Nephron (organoid): Measurements from ENCODE around the gene ATG14.

Source experiments
- H3K27ac Mint-ChIP-seq, 3 experiments: 2 replicates each; pipeline ENCODE4 v1.8.0; 2020; ENCODE audit warnings: mixed read lengths in 3 of 3, mild to moderate bottlenecking in 2 of 3, moderate library complexity in 1 of 3
- H3K27me3 Mint-ChIP-seq: 2 replicates; pipeline ENCODE4 v1.8.0; 2021; ENCODE audit warnings: low read depth, mild to moderate bottlenecking, moderate library complexity, mixed read lengths
- H3K36me3 Mint-ChIP-seq: 2 replicates; pipeline ENCODE4 v1.8.0; 2020; ENCODE audit warnings: low read depth, mixed read lengths
- H3K4me1 Mint-ChIP-seq: 2 replicates; pipeline ENCODE4 v1.8.0; 2020; ENCODE audit warnings: mixed read lengths
- H3K4me3 Mint-ChIP-seq, 3 experiments: 2 replicates each; pipeline ENCODE4 v1.8.0; 2020; ENCODE audit warnings: mild to moderate bottlenecking in 3 of 3, mixed read lengths in 3 of 3, moderate library complexity in 2 of 3
- H3K9me3 Mint-ChIP-seq: 2 replicates; pipeline ENCODE4 v1.8.0; 2020; ENCODE audit warnings: mixed read lengths
- TF ChIP-seq, protein P1 (sequence below), 3 experiments: fragments of 200-600 bp; sonication (generic); IDR thresholded peaks; one replicate each; pipeline ENCODE4 v1.5.0; 2021; ENCODE audit warnings: antibody characterized with exemption in 3 of 3; ENCODE audit not compliant: unreplicated experiment in 3 of 3

The ATG14 gene

DNA sequence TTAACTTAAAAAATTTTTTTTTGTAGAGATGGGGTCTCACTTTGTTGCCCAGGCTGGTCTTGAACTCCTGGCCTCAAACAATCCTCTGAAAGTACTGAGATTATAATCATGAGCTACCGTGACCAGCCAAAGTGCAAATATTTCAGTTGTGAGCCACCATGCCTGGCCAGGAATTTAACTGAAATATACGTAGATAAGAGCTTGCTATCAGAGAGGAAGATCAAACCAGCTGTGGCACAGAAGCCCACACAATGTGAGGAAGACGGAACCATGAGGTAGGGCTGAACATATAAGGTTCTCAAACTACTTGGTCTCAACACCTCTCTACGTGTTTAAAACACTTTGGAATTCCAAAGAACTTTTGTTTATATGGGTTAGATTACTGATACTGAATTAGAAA, 29.1 kb downstream of the ATG14 start:
- Mint-ChIP-seq H3K27ac (no peak overlapping the region), H3K27me3 (no peaks in the 10 kb centered on the region), H3K4me1 (no peaks in the 10 kb centered on the region), H3K36me3 (peaks cover 48% of the 10 kb centered on the region), H3K9me3 (no peaks in the 10 kb centered on the region), H3K4me3 (no peak overlapping the region)
- TF ChIP-seq, protein P1, sequence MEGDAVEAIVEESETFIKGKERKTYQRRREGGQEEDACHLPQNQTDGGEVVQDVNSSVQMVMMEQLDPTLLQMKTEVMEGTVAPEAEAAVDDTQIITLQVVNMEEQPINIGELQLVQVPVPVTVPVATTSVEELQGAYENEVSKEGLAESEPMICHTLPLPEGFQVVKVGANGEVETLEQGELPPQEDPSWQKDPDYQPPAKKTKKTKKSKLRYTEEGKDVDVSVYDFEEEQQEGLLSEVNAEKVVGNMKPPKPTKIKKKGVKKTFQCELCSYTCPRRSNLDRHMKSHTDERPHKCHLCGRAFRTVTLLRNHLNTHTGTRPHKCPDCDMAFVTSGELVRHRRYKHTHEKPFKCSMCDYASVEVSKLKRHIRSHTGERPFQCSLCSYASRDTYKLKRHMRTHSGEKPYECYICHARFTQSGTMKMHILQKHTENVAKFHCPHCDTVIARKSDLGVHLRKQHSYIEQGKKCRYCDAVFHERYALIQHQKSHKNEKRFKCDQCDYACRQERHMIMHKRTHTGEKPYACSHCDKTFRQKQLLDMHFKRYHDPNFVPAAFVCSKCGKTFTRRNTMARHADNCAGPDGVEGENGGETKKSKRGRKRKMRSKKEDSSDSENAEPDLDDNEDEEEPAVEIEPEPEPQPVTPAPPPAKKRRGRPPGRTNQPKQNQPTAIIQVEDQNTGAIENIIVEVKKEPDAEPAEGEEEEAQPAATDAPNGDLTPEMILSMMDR (IDR thresholded peaks at IDR 0.05; ENCODE audit: unreplicated experiment in 3 of 3), result no peak

DNA sequence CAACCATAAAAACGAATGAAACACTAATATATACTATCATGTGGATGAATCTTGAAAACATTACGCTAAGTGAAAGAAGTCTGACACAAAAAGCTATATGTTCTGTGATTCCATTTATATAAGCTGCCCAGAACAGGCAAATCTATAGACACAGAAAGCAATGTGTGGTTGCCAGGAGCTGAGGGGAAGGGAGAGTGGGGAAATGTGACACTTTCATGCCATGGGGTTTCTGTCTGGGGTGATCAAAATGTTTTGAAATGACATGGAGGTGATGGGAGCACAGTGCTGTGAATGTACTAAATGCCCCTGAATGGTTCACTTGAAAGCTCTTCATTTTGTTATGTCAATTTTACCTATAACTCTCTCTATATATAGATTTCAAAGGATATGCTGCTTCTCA, 30.1 kb downstream of the ATG14 start:
- Mint-ChIP-seq H3K4me1 (no peaks in the 10 kb centered on the region), H3K27me3 (no peaks in the 10 kb centered on the region), H3K9me3 (no peaks in the 10 kb centered on the region), H3K27ac (no peak overlapping the region), H3K36me3 (peaks cover 50% of the 10 kb centered on the region), H3K4me3 (no peak overlapping the region)
- TF ChIP-seq, protein P1 (IDR thresholded peaks at IDR 0.05; ENCODE audit: unreplicated experiment in 3 of 3), result no peak

GRCh38 chr14:55381040-55381439, 30.6 kb downstream of the ATG14 start:
- Mint-ChIP-seq H3K27ac (no peak overlapping the region), H3K27me3 (no peaks in the 10 kb centered on the region), H3K4me1 (no peaks in the 10 kb centered on the region), H3K36me3 (peaks cover 52% of the 10 kb centered on the region), H3K4me3 (no peak overlapping the region), H3K9me3 (no peaks in the 10 kb centered on the region)
- TF ChIP-seq, protein P1 (IDR thresholded peaks at IDR 0.05; ENCODE audit: unreplicated experiment in 3 of 3), result no peak

- Mint-ChIP-seq H3K36me3 (peaks cover 58% of the 10 kb centered on the region), H3K4me3 (no peak overlapping the region)
- TF ChIP-seq, protein P1 (IDR thresholded peaks at IDR 0.05; ENCODE audit: unreplicated experiment in 3 of 3), result no peak
Measured at GRCh38 chr14:55377236-55377635, 34.4 kb downstream of the ATG14 start.

DNA sequence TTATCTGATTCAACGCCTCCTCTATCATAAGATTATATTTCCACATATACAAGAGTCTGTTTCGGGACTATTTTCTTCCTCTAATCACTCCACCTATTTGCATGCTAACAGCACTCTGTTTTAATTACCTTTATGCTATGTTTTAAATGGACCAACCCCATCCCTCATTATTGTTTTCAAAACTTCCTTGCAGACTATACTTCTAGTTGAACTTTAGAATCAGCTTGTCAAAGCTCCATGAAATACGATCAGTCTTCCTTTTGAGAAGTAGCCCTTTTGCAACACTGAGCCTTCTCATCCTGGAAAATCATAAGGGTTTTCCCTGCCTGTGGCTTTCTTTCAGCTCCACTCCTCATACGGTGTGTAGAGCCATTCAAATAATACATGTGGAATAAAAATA, 36.9 kb downstream of the ATG14 start:
- Mint-ChIP-seq H3K9me3 (no peaks in the 10 kb centered on the region), H3K36me3 (peaks cover 59% of the 10 kb centered on the region), H3K4me3 (no peak overlapping the region), H3K4me1 (no peaks in the 10 kb centered on the region), H3K27ac (no peak overlapping the region), H3K27me3 (no peaks in the 10 kb centered on the region)
- TF ChIP-seq, protein P1 (IDR thresholded peaks at IDR 0.05; ENCODE audit: unreplicated experiment in 3 of 3), result no peak

More at GRCh38 chr14:55377236-55377635, 34.4 kb downstream of the ATG14 start:
- no peaks in the 10 kb centered on the region for H3K4me1 Mint-ChIP-seq
- H3K27me3 Mint-ChIP-seq, result no peaks in the 10 kb centered on the region
- H3K9me3 Mint-ChIP-seq, result no peaks in the 10 kb centered on the region
- no peak overlapping the region for H3K27ac Mint-ChIP-seq

- H3K9me3 Mint-ChIP-seq, result no peaks in the 10 kb centered on the region
- H3K27ac Mint-ChIP-seq, result no peak overlapping the region
- H3K27me3 Mint-ChIP-seq, result no peaks in the 10 kb centered on the region
- no peak overlapping the region for H3K4me3 Mint-ChIP-seq
- H3K4me1 Mint-ChIP-seq, result no peaks in the 10 kb centered on the region
- peaks cover 67% of the 10 kb centered on the region for H3K36me3 Mint-ChIP-seq
- TF ChIP-seq, protein P1 (IDR thresholded peaks at IDR 0.05; ENCODE audit: unreplicated experiment in 3 of 3), result no peak
Measured at GRCh38 chr14:55373784-55374705, 37.6 kb downstream of the ATG14 start.
